ENCODE data around the gene POLN.

The POLN gene

GRCh38 chr4:2241410-2242353 lies at the start of gene POLN, which contains the start of gene HAUS3:
POLN (minus strand) TSS chr4:2242121; CDS start chr4:2229231, 12,890 bp downstream.
HAUS3 (minus strand) TSS chr4:2242121; CDS start chr4:2240946, 1,175 bp downstream.
- peak; percentile 97 for DNase-seq

DNA sequence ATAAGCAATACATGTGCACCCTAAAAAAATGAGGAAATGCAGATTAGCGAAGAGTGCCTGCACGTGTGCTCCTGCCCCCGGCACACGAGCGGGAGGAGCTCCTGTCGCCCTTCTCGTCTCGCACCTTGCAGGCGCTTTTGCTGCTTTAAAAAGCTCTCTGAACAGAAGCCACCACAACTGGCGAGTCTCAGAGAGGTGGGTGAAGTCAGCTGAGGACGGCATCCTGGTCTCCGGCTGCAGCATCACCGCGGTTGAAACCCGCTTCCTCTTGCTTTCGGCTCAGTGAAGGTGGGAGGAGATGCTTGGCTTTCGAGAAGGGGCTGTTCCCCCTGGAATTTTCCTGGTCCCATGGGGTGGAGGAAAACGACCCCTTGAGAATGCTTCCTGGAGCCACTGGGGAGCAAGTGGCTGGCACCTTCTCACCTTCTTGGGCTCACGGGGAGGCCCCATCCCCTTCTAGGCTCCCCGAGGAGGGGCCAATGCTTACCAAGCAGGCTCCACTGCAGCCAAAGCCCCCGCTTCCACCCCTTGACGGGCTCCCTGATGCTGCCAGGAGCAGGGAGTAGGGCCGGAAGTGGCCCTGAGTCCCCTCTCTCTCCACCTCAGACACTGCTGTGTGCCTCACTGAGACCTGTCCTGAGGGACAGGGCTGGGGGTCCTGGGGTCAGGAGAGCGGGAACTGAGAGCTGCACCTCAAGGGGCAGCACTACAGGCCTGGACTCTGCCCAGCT lies 49.2 kb upstream of the POLN start:
- no peak for DNase-seq

DNA sequence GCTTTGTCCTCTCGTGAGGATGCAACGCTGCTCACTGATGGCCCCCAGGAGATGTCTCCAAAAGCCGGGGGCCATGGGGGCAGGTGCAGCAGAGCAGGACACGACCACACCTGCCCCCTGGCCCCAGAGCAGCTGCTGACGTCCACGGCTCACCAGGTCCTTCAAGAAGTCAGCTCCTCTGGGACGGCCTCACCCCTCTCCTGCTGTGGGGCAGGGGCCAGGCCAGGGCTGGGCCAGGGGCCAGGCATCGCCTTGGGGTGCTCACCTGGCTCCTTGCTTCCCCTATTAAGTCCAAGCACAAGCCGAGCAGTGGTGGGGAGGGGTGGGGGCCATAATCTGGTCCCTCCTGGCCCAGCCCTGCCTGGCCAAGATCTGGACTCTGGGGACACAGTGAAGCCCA lies 48.6 kb upstream of the POLN start:
- DNase-seq: no peak

DNA sequence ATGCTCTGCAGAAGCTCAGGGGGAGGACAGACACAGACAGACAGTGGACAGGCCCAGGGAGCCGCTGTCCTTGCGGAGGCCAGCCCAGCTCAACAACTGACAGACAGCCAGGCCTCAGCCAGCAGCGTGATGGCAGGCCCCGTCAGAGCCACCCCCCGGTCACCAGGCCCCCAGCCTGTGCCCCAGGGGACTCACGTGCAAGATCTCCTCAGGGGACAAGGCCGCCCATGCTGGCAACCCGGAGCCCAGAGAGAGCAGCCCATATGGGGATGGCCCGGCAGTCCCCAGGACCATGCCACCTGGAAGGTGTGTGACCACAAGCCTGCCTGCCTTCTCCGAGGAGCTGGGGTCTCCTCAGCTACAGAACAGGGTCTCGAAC lies 48.0 kb upstream of the POLN start:
- no peak for DNase-seq

DNA sequence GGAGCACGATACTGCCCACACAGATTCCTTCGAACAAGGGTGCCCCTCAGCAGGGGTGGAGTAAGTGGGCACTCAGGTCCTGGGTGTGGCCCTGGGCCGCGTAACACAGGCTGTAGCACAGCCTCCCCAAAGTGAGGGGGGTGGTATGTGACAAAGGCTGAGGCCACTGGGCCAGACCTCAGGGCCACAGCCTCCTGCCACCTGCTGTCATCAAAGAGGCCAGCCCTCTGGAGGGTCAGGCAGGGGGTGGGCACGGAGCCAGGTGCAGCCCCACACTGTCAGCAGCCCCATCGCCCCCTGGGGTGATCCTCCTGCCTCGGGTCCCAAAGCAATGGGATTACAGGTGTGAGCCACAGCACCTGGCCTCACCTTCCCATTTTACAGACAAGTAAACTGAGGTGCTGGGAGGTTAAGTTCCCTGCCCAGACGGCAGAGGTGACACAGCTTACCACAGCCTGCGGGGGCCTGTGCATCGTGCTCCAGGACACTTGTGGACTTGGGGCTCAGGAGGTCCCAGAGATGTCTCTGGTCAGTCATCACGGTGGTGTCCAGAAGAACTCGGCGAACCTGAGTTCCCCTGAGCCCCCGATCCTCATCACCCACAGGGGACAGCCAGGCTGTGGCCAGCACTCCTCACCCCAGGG lies 47.5 kb upstream of the POLN start:
- DNase-seq: no peak

DNA sequence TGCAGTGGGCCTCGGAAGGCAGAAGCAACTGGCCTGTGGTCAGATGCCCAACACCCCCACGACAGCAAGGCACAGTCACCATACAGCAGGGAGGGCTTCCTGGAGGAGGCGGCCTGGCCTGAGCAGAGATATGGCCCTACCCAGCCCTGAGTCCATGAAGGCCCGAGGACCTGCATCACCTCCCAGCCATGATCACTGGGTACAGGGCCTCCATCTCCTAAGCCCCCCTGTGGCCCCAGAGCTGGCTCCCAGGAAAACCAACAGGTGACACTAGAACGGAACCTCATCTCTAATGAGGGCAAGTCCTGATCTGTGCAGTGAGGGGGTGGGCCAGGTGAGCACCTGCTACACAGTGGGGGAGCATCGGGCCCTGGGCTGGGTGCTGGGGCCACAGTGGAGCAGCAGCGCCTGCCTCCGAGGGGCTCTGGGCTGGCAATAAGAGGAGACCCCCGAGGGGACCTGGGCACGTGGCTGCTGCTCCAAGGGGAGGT lies 46.2 kb upstream of the POLN start:
- DNase-seq: no peak

DNA sequence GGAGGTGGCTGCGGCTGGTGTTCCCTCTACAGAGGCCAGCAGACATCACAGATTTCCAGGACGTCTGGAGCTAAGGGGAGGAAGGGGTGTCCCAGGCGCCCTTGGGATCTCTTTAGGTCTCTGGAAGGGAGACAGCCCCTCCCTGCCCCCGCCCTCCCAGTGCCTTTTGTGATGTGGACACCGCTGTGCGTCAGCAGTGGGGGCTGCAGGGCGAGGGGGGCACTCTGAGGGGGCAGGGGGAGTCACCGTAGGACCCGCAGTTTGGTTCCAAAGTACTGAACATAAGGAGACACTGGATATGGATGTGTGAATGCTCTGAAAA lies 45.6 kb upstream of the POLN start:
- DNase-seq: no peak

DNA sequence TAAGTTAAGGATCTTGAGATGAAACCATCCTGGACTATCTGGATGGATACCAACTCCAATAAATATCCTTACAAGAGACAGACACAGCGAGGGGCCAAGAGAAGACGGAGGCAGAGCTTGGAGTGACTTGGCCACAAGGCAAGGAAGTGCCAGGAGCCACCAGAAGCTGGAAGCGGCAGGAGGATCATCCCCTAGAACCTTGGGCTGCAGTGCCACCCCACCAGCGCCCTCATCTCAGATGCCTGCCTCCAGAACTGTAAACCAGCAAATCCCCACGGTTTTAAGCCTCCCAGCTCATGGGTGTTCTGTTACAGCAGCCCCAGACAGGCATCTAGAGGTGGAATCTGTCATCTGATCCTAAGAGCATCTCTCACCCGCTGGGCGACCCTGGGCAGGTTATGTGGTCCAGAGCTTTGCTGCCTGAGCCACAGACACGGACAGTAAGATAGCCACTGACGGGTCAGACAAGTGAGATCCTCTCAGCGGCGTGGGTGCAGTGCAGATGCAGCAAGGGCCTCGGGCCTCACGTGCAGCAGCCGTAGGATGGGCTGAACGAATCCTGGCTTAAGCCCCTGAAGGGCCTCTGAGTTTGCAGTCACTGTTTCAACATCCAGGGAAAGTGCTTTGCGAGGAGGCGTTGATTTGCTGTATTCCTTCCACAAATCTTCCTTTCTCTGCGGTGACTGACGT lies 45.1 kb upstream of the POLN start:
- peak; percentile 11 for DNase-seq

DNA sequence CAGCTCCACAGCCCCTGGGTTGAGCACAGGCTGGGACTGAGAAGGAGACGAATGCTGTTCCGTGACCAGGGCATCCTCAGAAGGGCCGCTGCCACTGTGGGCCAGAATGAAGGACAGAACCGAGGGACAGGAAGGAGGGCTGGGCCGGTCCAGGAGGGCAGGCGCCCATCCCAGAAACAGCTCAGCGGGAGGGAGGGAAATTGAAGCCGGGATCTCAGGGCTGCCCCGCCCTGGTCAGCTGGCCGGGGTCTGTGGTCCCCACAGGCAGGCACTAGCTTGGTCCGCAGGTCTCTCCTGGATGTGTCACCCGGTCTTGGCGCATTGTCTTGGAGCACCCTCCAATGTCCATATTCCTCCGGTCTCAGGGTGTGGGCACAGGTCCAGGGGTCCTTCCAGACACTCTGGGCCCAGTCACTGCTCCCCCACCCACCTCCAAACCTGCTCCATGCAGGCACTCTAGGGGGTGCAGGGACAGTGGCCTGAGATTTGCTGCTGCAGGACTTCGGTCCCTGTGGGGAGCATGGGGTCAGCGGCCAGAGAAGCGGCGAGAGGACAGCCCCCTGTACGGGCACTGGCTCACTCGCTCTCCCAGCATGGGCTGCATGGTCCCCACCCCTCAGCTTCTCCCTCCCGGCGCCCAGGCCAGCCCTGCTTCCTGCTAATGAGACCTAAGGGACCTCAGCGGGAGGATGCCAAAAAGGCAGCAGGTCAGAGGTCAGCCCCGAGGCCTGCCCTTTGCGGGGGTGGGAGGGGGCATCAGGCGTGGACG lies 43.9 kb upstream of the POLN start:
- no peak for DNase-seq

DNA sequence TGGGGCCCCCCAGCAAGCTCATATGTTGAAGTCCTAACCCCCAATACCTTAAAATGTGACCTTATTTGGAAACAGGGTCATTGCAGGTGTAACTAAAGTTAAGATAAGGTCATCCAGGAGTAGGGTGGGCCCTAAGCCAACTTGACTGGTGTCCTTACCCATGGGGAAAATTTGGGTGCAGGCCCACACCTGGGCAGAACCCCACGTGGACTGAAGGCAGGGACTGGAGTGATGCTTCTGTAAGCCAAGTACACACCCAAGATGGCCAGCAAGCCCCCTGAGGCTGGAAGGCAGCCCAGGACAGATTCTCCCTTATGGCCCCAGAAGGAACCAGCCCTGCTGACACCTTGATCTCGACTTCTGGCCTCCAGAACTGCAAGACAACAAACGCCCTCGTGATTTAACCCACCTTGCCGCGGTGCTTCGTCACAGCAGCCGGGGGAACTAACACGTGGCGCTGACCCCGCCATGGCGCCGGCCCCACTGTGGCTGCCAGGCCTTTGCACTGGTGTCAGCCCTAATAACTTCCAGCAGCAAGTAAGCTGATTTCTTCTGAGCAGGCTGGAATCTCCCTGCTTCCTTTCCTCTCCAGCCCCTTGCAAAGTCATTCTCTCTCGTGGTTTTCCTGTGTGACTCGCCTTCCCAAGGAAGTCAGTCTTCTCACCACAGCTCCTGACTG lies 43.2 kb upstream of the POLN start:
- DNase-seq: peak; percentile 62

DNA sequence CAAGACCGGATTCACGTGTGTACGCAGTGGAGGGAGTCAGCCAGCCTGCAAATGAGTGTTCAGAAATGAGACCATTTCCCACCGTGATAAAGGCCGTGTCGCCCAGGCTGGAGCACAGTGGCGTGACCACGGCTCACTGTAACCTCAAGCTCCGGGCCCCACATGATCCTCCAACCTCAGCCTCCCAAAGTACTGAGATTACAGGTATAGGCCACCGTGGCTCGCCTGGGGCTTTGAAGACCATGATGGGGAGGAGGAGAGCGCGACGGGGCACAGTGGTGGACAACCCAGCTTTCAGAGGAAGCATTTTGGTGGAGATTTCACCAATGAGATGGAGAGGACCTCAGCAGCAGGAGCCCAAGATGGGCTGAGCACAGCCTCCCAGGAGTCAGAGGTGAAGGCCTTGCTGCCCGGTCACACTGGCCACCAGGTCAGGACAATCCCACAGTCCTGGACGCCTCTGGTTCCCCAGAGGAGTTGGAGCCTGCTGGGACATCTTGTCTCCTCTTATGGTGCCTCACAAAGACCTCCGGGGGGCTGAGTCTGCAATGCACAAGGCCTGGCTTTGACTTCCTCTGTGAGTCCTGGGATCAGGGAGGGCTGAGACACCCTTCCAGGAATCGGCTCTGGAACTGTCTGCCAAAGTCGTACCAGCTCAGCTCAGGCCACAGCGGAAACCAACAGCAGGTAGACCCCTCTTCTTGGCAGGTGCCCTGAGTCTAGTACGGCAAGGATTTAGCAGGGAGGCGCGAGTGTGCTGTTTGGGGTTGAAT lies 42.4 kb upstream of the POLN start:
- no peak for DNase-seq

GRCh38 chr4:2283199-2283711 lies 41.3 kb upstream of the POLN start:
- DNase-seq: no peak

- no peak for DNase-seq
Observed at GRCh38 chr4:2281575-2282343, 39.8 kb upstream of the POLN start.

- DNase-seq: no peak
Observed at GRCh38 chr4:2280531-2281300, 38.8 kb upstream of the POLN start.

DNA sequence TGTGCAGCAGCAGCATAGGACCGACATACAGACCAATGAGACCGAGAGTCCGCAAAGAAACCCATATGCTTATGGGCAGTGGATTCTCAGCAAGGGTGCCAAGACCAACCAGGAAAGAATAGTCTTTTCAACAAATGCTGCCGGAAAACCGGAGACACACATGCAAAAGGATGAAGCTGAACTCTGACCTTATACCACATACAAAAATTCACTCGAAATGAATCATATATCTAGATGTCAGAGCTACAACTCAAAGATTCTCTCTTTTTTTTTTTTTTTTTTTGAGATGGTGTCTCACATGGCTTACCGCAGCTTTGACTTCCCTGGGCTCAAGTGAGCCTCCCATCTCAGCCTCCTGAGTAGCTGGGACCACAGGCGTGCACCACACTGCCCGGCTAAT lies 36.0 kb upstream of the POLN start:
- no peak for DNase-seq

DNA sequence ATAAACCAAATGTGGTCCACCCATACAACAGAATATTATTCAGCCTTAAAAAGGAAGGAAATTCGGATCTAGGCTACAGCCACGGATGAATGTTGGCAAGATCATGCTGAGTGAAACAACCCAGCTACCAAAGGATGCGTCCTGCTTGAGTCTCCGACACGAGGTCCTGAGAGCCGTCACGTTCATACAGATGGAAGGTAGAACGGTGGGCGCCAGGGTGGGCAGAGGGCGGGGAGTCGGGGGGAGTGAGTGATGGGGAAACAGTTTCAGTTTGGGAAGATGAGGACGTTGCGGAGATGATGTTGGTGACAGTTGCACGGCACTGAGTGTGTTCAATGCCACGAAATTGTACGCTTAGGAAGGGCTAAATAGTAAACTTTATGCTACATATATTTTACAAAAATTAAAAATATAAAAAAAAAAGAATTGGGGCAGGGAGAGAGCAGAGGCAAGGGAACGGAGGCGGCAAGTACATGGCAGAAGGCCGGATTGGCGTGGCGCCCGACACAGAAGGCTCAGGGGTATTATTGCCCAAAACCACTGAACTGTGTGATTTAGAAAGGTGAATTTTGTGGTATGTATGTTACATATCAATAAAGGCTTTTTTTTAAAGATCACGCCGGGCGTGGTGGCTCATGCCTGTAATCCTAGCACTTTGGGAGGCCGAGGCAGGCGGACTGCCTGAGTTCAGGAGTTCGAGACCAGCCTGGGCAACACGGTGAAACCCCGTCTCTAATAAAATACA lies 34.8 kb upstream of the POLN start:
- DNase-seq: no peak

DNA sequence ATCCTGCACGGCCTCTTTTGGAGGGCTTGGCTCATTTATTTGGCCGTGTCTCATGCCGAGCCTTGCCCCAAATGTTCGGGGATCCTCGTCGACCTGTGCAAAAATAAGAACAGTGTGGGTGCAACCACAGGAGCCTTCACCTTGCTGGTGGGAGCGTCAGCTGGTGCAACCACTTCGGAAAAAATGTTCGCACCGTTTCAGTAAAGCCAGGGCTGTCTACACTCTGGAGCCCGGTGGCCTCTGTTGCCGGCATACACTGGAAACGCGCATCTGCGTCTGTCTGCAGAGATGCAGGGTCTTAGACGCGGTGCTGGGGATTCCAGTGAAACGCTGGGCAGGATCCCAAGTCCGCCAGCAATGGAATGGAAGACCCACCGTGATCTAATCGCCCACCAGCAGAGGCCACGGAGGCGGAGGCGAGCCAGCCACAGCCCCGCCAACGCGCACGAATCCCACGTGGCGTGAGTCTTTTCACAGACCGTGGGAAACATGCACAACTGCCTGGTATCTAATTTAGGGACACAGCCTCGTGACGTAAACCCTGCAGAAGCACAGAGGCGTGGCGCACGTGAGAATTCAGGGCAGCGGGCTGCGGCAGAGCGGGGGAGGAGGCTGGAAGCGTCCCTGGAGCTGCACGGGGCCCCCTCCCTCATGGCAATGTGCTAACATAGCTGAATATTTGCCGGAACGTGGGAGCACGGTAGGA lies 33.8 kb upstream of the POLN start:
- DNase-seq: no peak
